ENCODE data around the gene MYDGF. TPM values are rescaled to one million over a fixed set of nuclear protein-coding genes. Genes with fewer than 3 reads are reported as not detected.

Gene MYDGF
- total and polyA plus RNA-seq, 9 of the 15 experiments (the other 6 are each of a cell fraction or from before 2014, with no cell fraction given): 4.2 to 141 (median 82.1) TPM

DNA sequence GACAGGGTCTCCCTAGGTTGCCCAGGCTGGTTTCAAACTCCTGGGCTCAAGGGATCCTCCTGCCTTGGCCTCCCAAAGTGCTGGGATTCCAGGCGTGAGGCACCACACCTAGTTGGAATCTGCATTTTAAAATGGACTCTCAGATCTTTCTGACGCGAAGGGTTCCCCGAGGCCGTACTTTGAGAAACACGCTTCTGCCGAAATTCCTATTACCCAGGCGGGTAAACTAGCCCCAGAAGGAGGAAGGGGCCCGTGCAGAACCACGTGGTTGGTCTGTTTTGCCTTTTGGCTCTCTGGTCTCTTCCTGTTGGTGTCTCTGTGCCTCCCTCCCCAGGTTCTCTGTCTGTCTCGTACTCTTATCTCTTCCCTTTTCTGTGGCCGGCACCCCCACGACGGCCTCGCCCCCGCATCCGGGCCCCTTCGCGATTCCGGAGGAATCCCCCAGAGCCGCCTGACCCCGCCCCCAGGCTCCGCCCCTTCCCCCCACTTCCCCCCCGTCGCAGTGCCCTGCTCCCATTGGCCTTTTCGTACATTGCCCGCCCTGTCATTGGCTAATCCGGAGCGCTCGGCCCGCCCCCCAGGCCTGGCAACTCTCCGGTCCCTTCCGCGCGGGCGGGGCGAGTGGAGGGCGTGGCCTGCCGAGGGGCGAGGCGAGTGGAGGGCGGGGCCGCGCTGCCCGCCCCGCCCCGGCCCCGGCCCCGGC is 31.2 kb downstream of the MYDGF start, which contains the start of gene TNFAIP8L1 (continued):
- no peak for TF ChIP-seq CBFB (CRISPR knock-in tag; IDR thresholded peaks at IDR 0.05)
- TF ChIP-seq, protein P1, sequence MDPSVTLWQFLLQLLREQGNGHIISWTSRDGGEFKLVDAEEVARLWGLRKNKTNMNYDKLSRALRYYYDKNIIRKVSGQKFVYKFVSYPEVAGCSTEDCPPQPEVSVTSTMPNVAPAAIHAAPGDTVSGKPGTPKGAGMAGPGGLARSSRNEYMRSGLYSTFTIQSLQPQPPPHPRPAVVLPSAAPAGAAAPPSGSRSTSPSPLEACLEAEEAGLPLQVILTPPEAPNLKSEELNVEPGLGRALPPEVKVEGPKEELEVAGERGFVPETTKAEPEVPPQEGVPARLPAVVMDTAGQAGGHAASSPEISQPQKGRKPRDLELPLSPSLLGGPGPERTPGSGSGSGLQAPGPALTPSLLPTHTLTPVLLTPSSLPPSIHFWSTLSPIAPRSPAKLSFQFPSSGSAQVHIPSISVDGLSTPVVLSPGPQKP (CRISPR knock-in tag; IDR thresholded peaks at IDR 0.05): no peak
- no peak for TF ChIP-seq NR2C1 (IDR thresholded peaks at IDR 0.05)
- TF ChIP-seq NR2C1 (tag; IDR thresholded peaks at IDR 0.05): no peak
- TF ChIP-seq, protein P2, sequence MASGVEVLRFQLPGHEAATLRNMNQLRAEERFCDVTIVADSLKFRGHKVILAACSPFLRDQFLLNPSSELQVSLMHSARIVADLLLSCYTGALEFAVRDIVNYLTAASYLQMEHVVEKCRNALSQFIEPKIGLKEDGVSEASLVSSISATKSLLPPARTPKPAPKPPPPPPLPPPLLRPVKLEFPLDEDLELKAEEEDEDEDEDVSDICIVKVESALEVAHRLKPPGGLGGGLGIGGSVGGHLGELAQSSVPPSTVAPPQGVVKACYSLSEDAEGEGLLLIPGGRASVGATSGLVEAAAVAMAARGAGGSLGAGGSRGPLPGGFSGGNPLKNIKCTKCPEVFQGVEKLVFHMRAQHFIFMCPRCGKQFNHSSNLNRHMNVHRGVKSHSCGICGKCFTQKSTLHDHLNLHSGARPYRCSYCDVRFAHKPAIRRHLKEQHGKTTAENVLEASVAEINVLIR (CRISPR knock-in tag; IDR thresholded peaks at IDR 0.05): no peak
- TF ChIP-seq ZNF57 (CRISPR knock-in tag; IDR thresholded peaks at IDR 0.05): no peak
- TF ChIP-seq, protein P3, sequence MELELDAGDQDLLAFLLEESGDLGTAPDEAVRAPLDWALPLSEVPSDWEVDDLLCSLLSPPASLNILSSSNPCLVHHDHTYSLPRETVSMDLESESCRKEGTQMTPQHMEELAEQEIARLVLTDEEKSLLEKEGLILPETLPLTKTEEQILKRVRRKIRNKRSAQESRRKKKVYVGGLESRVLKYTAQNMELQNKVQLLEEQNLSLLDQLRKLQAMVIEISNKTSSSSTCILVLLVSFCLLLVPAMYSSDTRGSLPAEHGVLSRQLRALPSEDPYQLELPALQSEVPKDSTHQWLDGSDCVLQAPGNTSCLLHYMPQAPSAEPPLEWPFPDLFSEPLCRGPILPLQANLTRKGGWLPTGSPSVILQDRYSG (tag; conservative IDR thresholded peaks at IDR 0.05; ENCODE audit: low read depth): no peak
- peak; percentile 81 for TF ChIP-seq TOE1 (IDR thresholded peaks at IDR 0.05; ENCODE audit: borderline replicate concordance)
- no peak for TF ChIP-seq TOE1 (CRISPR knock-in tag; IDR thresholded peaks at IDR 0.05; ENCODE audit: borderline replicate concordance, low read depth)
- TF ChIP-seq CBX1 (IDR thresholded peaks at IDR 0.05; ENCODE audit: low read depth): 0 out of 2 replicates have a peak, but pooled peaks have one; percentile 9
- TF ChIP-seq CEBPB (tag; IDR thresholded peaks at IDR 0.05): no peak
- TF ChIP-seq, protein P4, sequence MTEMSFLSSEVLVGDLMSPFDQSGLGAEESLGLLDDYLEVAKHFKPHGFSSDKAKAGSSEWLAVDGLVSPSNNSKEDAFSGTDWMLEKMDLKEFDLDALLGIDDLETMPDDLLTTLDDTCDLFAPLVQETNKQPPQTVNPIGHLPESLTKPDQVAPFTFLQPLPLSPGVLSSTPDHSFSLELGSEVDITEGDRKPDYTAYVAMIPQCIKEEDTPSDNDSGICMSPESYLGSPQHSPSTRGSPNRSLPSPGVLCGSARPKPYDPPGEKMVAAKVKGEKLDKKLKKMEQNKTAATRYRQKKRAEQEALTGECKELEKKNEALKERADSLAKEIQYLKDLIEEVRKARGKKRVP (CRISPR knock-in tag; IDR thresholded peaks at IDR 0.05): no peak
- no peak for TF ChIP-seq HNRNPUL1 (IDR thresholded peaks at IDR 0.05; ENCODE audit: low read length)
- peak; percentile 59; the same call in 1 of the 2 replicates for TF ChIP-seq ZKSCAN1 (IDR thresholded peaks at IDR 0.05; ENCODE audit: low read depth, low read length)
- TF ChIP-seq ZNF143 (CRISPR knock-in tag; IDR thresholded peaks at IDR 0.05): no peak
- no peak for TF ChIP-seq C11orf30 (IDR thresholded peaks at IDR 0.05; ENCODE audit: low read depth)
- no peak for TF ChIP-seq MEIS2 (IDR thresholded peaks at IDR 0.05; ENCODE audit: partially characterized antibody)
- no peak for TF ChIP-seq ZNF224 (CRISPR knock-in tag; IDR thresholded peaks at IDR 0.05)
- TF ChIP-seq, protein P5, sequence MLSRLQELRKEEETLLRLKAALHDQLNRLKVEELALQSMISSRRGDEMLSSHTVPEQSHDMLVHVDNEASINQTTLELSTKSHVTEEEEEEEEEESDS (CRISPR knock-in tag; IDR thresholded peaks at IDR 0.05): no peak
- TF ChIP-seq RBM14 (IDR thresholded peaks at IDR 0.05; ENCODE audit: borderline replicate concordance, insufficient read depth, low read depth, low read length): no peak
- no peak for TF ChIP-seq ZNF445 (CRISPR knock-in tag; IDR thresholded peaks at IDR 0.05; ENCODE audit: low read depth)
- peak; percentile 74 for TF ChIP-seq NCOR1 (IDR thresholded peaks at IDR 0.05)
- no peak for TF ChIP-seq SRSF3 (IDR thresholded peaks at IDR 0.05; ENCODE audit: insufficient read depth, low read length)
- TF ChIP-seq EZH2 (IDR thresholded peaks at IDR 0.05; ENCODE audit: borderline replicate concordance, low read depth, low read length): no peak
- no peak for TF ChIP-seq ZNF780A (CRISPR knock-in tag; IDR thresholded peaks at IDR 0.05)
- TF ChIP-seq MYBL2 (IDR thresholded peaks at IDR 0.05; ENCODE audit: low read depth): no peak
- no peak for TF ChIP-seq MYBL2 (CRISPR knock-in tag; IDR thresholded peaks at IDR 0.05; ENCODE audit: borderline replicate concordance)

All from K562 (cell line).